NCI-H1930 (cell line): ENCODE measurements around the gene YWHAH.

ENCODE experiments used
- DNase-seq, 2 experiments: peaks; one replicate each; lab custom pipeline; 2025; lab: John Stamatoyannopoulos, UW

Gene YWHAH

GRCh38 chr22:31983911-31984656 lies 39.7 kb downstream of the YWHAH start:
- DNase-seq = no peak

GRCh38 chr22:31987218-31987617 lies 42.9 kb downstream of the YWHAH start:
- DNase-seq = no peak

GRCh38 chr22:31991102-31991839 lies 46.9 kb downstream of the YWHAH start:
- DNase-seq = no peak

- DNase-seq = no peak
Observed at GRCh38 chr22:31995046-31995445, 50.7 kb downstream of the YWHAH start.

GRCh38 chr22:31995807-31996206 lies 51.5 kb downstream of the YWHAH start:
- DNase-seq = no peak

GRCh38 chr22:31998784-31999385 lies 54.5 kb downstream of the YWHAH start:
- DNase-seq = no peak

GRCh38 chr22:32000181-32000580 lies 55.8 kb downstream of the YWHAH start:
- no peak for DNase-seq

- DNase-seq = no peak
Observed at GRCh38 chr22:32005453-32005852, 61.1 kb downstream of the YWHAH start.
